ENCODE data around the gene GMDS. TPM values are rescaled to one million over a fixed set of nuclear protein-coding genes. Genes with fewer than 3 reads are reported as not detected.

GMDS gene
- total RNA-seq, 1 experiment from 2014 or later = 27.6 TPM

DNA sequence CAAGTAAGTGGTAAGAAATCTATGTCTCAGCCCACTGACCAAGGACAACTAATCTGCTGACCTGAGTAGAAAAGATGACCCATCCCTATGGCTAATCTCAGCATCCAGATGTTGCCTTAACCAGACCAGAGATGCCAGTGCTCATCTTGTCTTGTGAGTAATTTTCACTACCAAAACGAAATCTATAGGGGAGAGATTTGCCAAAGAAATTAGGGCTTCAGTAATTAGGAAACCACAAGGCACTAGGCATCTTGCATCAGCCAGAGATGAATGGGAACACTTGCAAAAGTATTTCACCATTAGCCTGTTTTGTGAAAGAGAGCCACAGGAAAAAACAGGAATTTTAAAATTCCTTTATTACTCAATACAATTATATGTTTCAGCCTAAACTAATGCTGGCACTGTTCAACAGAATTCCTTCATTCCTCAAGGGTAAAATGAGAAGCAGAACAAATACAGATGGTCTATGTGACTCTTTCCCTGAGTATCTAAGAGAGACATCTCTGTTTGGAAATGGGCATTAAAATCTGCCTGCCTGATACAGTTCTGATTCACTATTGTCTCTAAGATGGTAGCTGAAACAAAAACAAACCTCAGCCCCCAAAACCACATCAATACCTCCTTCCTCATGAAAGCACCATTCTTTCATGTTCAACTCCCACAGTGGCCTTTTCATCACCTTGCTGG, 87.8 kb downstream of the GMDS start:
- no peak overlapping the region for H2AFZ ChIP-seq (ENCODE audit: low read length)
- no peak overlapping the region for H2AK5ac ChIP-seq (ENCODE audit: insufficient read length, low read length)
- Mint-ChIP-seq H3K9me3 (no peaks in the 10 kb centered on the region), H3K27ac (no peak overlapping the region), H3K4me3 (no peak overlapping the region), H3K27me3 (ENCODE audit: low read depth) (no peaks in the 10 kb centered on the region), H3K36me3 (ENCODE audit: insufficient read depth in 1 of 3, low read depth in 3 of 3) (no peaks in the 10 kb centered on the region), H3K4me1 (peaks cover 7 to 8% of the 10 kb centered on the region in 2 experiments; a peak in 3 of 4 replicates)
- H3K27me3 ChIP-seq (ENCODE audit: insufficient read depth, low read length) = no peaks in the 10 kb centered on the region
- no peak overlapping the region for H3K27ac ChIP-seq (ENCODE audit: insufficient read length, low read depth, low read length)
- no peak overlapping the region for H2BK15ac ChIP-seq (ENCODE audit: low read depth, low read length)
- peaks cover 3% of the 10 kb centered on the region; the same call in 1 of the 2 replicates for H3K4me1 ChIP-seq (ENCODE audit: insufficient read depth, low read length)
- no peak overlapping the region for H2BK20ac ChIP-seq (ENCODE audit: low read depth, low read length, poor library complexity, severe bottlenecking)
- H3K4me2 ChIP-seq (ENCODE audit: insufficient read depth, insufficient read length, low read length) = no peak overlapping the region
- H3K9ac ChIP-seq (ENCODE audit: extremely low read depth, insufficient read length, low read length) = no peak overlapping the region
- no peak overlapping the region for H3K56ac ChIP-seq (ENCODE audit: insufficient read length, low read depth, low read length)
- no peak overlapping the region for H3K14ac ChIP-seq (ENCODE audit: insufficient read depth, low read length)
- H4K5ac ChIP-seq (ENCODE audit: insufficient read length, low read depth, low read length) = no peak overlapping the region
- no peaks in the 10 kb centered on the region for H3K79me1 ChIP-seq (ENCODE audit: insufficient read depth, low read depth, low read length, poor library complexity, severe bottlenecking)
- H3K79me2 ChIP-seq (ENCODE audit: insufficient read depth, low read length) = no peaks in the 10 kb centered on the region
- no peaks in the 10 kb centered on the region for H3K9me3 ChIP-seq (ENCODE audit: control insufficient read depth, low read depth, low read length)
- H3K4ac ChIP-seq (ENCODE audit: low read depth, low read length) = no peak overlapping the region
- H3K23ac ChIP-seq (ENCODE audit: insufficient read length, low read depth, low read length) = no peak overlapping the region
- H3T11ph ChIP-seq (ENCODE audit: low read length) = no peak overlapping the region
- H2BK120ac ChIP-seq (ENCODE audit: low read depth, low read length, poor library complexity, severe bottlenecking) = no peak overlapping the region
- no peak overlapping the region for H2BK12ac ChIP-seq (ENCODE audit: insufficient read length, low read depth, low read length)
- TF ChIP-seq, protein P1, sequence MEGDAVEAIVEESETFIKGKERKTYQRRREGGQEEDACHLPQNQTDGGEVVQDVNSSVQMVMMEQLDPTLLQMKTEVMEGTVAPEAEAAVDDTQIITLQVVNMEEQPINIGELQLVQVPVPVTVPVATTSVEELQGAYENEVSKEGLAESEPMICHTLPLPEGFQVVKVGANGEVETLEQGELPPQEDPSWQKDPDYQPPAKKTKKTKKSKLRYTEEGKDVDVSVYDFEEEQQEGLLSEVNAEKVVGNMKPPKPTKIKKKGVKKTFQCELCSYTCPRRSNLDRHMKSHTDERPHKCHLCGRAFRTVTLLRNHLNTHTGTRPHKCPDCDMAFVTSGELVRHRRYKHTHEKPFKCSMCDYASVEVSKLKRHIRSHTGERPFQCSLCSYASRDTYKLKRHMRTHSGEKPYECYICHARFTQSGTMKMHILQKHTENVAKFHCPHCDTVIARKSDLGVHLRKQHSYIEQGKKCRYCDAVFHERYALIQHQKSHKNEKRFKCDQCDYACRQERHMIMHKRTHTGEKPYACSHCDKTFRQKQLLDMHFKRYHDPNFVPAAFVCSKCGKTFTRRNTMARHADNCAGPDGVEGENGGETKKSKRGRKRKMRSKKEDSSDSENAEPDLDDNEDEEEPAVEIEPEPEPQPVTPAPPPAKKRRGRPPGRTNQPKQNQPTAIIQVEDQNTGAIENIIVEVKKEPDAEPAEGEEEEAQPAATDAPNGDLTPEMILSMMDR (conservative IDR thresholded peaks at IDR 0.05) = no peak
- no peaks in the 10 kb centered on the region for H3K23me2 ChIP-seq (ENCODE audit: insufficient read length, low read depth, low read length, poor library complexity, severe bottlenecking)
- no peak overlapping the region for H4K8ac ChIP-seq (replicated peaks; ENCODE audit: insufficient read length, low read depth, low read length)
- H4K91ac ChIP-seq (ENCODE audit: insufficient read length, low read depth, low read length) = no peak overlapping the region
- WGBS (ENCODE audit: extremely low coverage, insufficient read length, low lambda C conversion rate) = no CpG with 5 or more reads among the region's 1 CpG
- H4K20me1 ChIP-seq (ENCODE audit: control insufficient read depth, insufficient read depth, insufficient read length) = no peaks in the 10 kb centered on the region
- no peak overlapping the region for H3K18ac ChIP-seq (ENCODE audit: insufficient read length, low read depth, low read length)
- no peak for DNase-seq
- H2BK5ac ChIP-seq (ENCODE audit: insufficient read length, low read length) = no peak overlapping the region
